CD14-positive monocyte (primary cell): ENCODE results near the gene CRISPLD2. TPM values are rescaled to one million over a fixed set of nuclear protein-coding genes. Genes with fewer than 3 reads are reported as not detected.

Experiments
- DNase-seq, 3 donors: peaks; one replicate each; pipeline ENCODE4 v3.0.0-alpha.2; 2011 to 2022
- H2AFZ ChIP-seq: 2 replicates; pipeline ENCODE4 v1.6.0; 2012; ENCODE audit warnings: mild to moderate bottlenecking, low read depth, low read length, inconsistent platforms; ENCODE audit not compliant: insufficient read depth, poor library complexity, severe bottlenecking
- H3K27ac ChIP-seq, 2 donors: 1 replicate in 1 of 2; 2 replicates in 1 of 2; pipeline ENCODE4 v1.5.1; 2012 to 2013; ENCODE audit warnings: low read length in 2 of 2, control low read depth in 1 of 2, inconsistent platforms in 1 of 2, low read depth in 1 of 2, mild to moderate bottlenecking in 1 of 2
- H3K27me3 ChIP-seq, 2 donors: one replicate each; pipeline versions ENCODE4 v1.6.0 to v1.6.1; 2011 to 2013; ENCODE audit warnings: low read length in 2 of 2; ENCODE audit not compliant: control insufficient read depth in 2 of 2, insufficient read depth in 2 of 2
- H3K36me3 ChIP-seq, 2 donors: replicated peaks in 1 of 2; 1 replicate in 1 of 2; 2 replicates in 1 of 2; pipeline versions ENCODE4 v1.5.1 to v1.6.1; 2012 to 2013; ENCODE audit warnings: low read length in 2 of 2, control low read depth in 1 of 2, inconsistent platforms in 1 of 2, mild to moderate bottlenecking in 1 of 2; ENCODE audit not compliant: insufficient read depth in 2 of 2, control insufficient read depth in 1 of 2
- H3K4me1 ChIP-seq, 2 donors: 1 replicate in 1 of 2; 2 replicates in 1 of 2; pipeline versions ENCODE4 v1.5.1 to v1.6.1; 2012 to 2013; ENCODE audit warnings: low read length in 2 of 2, control low read depth in 1 of 2, inconsistent platforms in 1 of 2, mild to moderate bottlenecking in 1 of 2, moderate library complexity in 1 of 2; ENCODE audit not compliant: insufficient read depth in 2 of 2, control insufficient read depth in 1 of 2
- H3K4me2 ChIP-seq: replicated peaks from 2 replicates; pipeline ENCODE3; 2012; ENCODE audit warnings: low read length, moderate library complexity, mild to moderate bottlenecking; ENCODE audit not compliant: poor library complexity, severe bottlenecking; ENCODE audit errors: extremely low read depth
- H3K4me3 ChIP-seq, 3 experiments: fragments of 200-600 bp in 1 of 3; sonication (generic) in 1 of 3; replicated peaks in 1 of 3; 1 replicate in 2 of 3; 2 replicates in 1 of 3; pipeline ENCODE4 v1.5.1; 2011 to 2013; ENCODE audit warnings: low read length in 3 of 3, mild to moderate bottlenecking in 3 of 3, control low read depth in 2 of 3, low read depth in 2 of 3, inconsistent platforms in 1 of 3, moderate library complexity in 1 of 3
- H3K79me2 ChIP-seq: 2 replicates; pipeline ENCODE4 v1.6.0; 2012; ENCODE audit warnings: mild to moderate bottlenecking, control low read depth, inconsistent platforms, low read length, moderate library complexity; ENCODE audit not compliant: insufficient read depth
- H3K9ac ChIP-seq: 2 replicates; pipeline ENCODE4 v1.6.0; 2017; ENCODE audit warnings: low read length, mild to moderate bottlenecking; ENCODE audit not compliant: insufficient read depth, poor library complexity, severe bottlenecking
- H3K9me3 ChIP-seq, 2 donors: replicated peaks in 1 of 2; 1 replicate in 1 of 2; 2 replicates in 1 of 2; pipeline versions ENCODE4 v1.5.1 to v1.6.1; 2012 to 2013; ENCODE audit warnings: low read length in 2 of 2, control low read depth in 1 of 2; ENCODE audit not compliant: control insufficient read depth in 1 of 2, insufficient read depth in 1 of 2
- H4K20me1 ChIP-seq: 2 replicates; pipeline ENCODE4 v1.6.0; 2012; ENCODE audit warnings: mild to moderate bottlenecking, low read length, control low read depth, moderate library complexity; ENCODE audit not compliant: insufficient read depth
- H3K27ac Mint-ChIP-seq, 7 donors: one replicate each; pipeline ENCODE4 v1.8.0; 2020; ENCODE audit warnings: mild to moderate bottlenecking in 7 of 7, mixed read lengths in 7 of 7, moderate library complexity in 6 of 7, inconsistent platforms in 2 of 7
- H3K27me3 Mint-ChIP-seq, 3 donors: one replicate each; pipeline ENCODE4 v1.8.0; 2021 to 2022; ENCODE audit warnings: low read depth in 3 of 3, mild to moderate bottlenecking in 3 of 3, mixed read lengths in 3 of 3, moderate library complexity in 3 of 3, inconsistent platforms in 1 of 3
- H3K36me3 Mint-ChIP-seq, 2 donors: one replicate each; pipeline ENCODE4 v1.8.0; 2020; ENCODE audit warnings: mixed read lengths in 2 of 2, inconsistent platforms in 1 of 2, mild to moderate bottlenecking in 1 of 2
- H3K4me1 Mint-ChIP-seq: one replicate; pipeline ENCODE4 v1.8.0; 2020; ENCODE audit warnings: mild to moderate bottlenecking, mixed read lengths
- H3K4me3 Mint-ChIP-seq, 2 donors: one replicate each; pipeline ENCODE4 v1.8.0; 2020; ENCODE audit warnings: mild to moderate bottlenecking in 2 of 2, mixed read lengths in 2 of 2, moderate library complexity in 1 of 2
- H3K9me3 Mint-ChIP-seq, 7 donors: one replicate each; pipeline ENCODE4 v1.8.0; 2020 to 2022; ENCODE audit warnings: mixed read lengths in 7 of 7, mild to moderate bottlenecking in 6 of 7, moderate library complexity in 6 of 7, inconsistent platforms in 2 of 7
- whole genome bisulfite sequencing: methylation state at CpG from one replicate; pipeline ENCODE4 v1.1.5; 2013; ENCODE audit warnings: missing lambda C conversion rate; ENCODE audit not compliant: insufficient coverage; 5-methylcytosine and 5-hydroxymethylcytosine counted together
- intact Hi-C, 2 donors: fragments of 100-400 bp; cut with micrococcal nuclease; formaldehyde crosslinking; loops; one replicate each; pipeline versions ENCODE4 v1.15.0 to v1.15.1; 2023
- polyA plus RNA-seq, 3 donors: library from polyadenylated mRNA; depleted of rRNA in 1 of 3; unstranded in 2 of 3; stranded (reverse) in 1 of 3; fragments of 300-500 nt in 2 of 3; fragments of >200 nt in 1 of 3; fragmentation: Illumina TruSeq in 2 of 3; gene quantifications; 1 replicate in 2 of 3; 2 replicates in 1 of 3; pipeline ENCODE4 v1.2.3, GENCODE V29; 2012 to 2021
- TF ChIP-seq, protein P1 (sequence below): fragments of 200-600 bp; IDR thresholded peaks from one replicate; pipeline ENCODE4 v1.8.0; 2022; ENCODE audit warnings: antibody characterized with exemption, mild to moderate bottlenecking

CRISPLD2 gene
- polyA plus RNA-seq, 3 donors: 40.7 to 90.4 (median 69.0) TPM

- intact Hi-C loops: no loop called here
- Histone ChIP-seq H3K4me3 (no peak overlapping the region), H3K4me1 (peaks cover 49 to 52% of the 10 kb centered on the region in 2 donors), H3K36me3 (peaks cover 30 to 53% of the 10 kb centered on the region in 2 donors), H2AFZ (no peak overlapping the region), H3K9ac (no peak overlapping the region), H4K20me1 (peaks cover 65% of the 10 kb centered on the region), H3K9me3 (no peaks in the 10 kb centered on the region), H3K27ac (peak overlapping the region in 1 of 2 donors; percentile 65), H3K79me2 (peaks cover 30% of the 10 kb centered on the region), H3K27me3 (no peaks in the 10 kb centered on the region), H3K4me2 (no peak overlapping the region)
- no peak for DNase-seq
- H3K27ac Mint-ChIP-seq: peak overlapping the region in 4 of 7 donors; percentile 31 to 91 (median 72)
- peaks cover 2 to 6% (median 4%) of the 10 kb centered on the region in 3 donors for H3K27me3 Mint-ChIP-seq
- H3K9me3 Mint-ChIP-seq: peaks cover 0 to 2% (median 0%) of the 10 kb centered on the region in 7 donors
- TF ChIP-seq, protein P1, sequence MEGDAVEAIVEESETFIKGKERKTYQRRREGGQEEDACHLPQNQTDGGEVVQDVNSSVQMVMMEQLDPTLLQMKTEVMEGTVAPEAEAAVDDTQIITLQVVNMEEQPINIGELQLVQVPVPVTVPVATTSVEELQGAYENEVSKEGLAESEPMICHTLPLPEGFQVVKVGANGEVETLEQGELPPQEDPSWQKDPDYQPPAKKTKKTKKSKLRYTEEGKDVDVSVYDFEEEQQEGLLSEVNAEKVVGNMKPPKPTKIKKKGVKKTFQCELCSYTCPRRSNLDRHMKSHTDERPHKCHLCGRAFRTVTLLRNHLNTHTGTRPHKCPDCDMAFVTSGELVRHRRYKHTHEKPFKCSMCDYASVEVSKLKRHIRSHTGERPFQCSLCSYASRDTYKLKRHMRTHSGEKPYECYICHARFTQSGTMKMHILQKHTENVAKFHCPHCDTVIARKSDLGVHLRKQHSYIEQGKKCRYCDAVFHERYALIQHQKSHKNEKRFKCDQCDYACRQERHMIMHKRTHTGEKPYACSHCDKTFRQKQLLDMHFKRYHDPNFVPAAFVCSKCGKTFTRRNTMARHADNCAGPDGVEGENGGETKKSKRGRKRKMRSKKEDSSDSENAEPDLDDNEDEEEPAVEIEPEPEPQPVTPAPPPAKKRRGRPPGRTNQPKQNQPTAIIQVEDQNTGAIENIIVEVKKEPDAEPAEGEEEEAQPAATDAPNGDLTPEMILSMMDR: no peak
- peaks cover 58% of the 10 kb centered on the region for H3K4me1 Mint-ChIP-seq
- H3K36me3 Mint-ChIP-seq: peaks cover 41 to 80% of the 10 kb centered on the region in 2 donors
- peak overlapping the region in 1 of 2 donors; percentile 26 for H3K4me3 Mint-ChIP-seq
- WGBS: 80% methylated on average over 2 of the region's 5 CpGs
These were observed 8.5 kb downstream of the CRISPLD2 start for GRCh38 chr16:84828322-84828721.

GRCh38 chr16:84829168-84829965 lies 9.6 kb downstream of the CRISPLD2 start:
- intact Hi-C loops: no loop called here

More at GRCh38 chr16:84829168-84829965, 9.6 kb downstream of the CRISPLD2 start:
- Histone ChIP-seq H3K79me2 (peaks cover 20% of the 10 kb centered on the region), H3K27ac (no peak overlapping the region), H3K36me3 (peaks cover 30 to 64% of the 10 kb centered on the region in 2 donors), H3K27me3 (no peaks in the 10 kb centered on the region), H3K4me3 (no peak overlapping the region), H4K20me1 (peaks cover 65% of the 10 kb centered on the region), H3K4me2 (no peak overlapping the region), H3K4me1 (peaks cover 38 to 41% of the 10 kb centered on the region in 2 donors), H3K9me3 (no peaks in the 10 kb centered on the region), H2AFZ (no peak overlapping the region), H3K9ac (no peak overlapping the region)
- 91% methylated on average over 11 of the region's 15 CpGs for WGBS
- H3K27ac Mint-ChIP-seq: peak overlapping the region in 1 of 7 donors; percentile 30
- DNase-seq: no peak
- peaks cover 51 to 86% of the 10 kb centered on the region in 2 donors for H3K36me3 Mint-ChIP-seq
- TF ChIP-seq, protein P1: no peak
- H3K9me3 Mint-ChIP-seq: peaks cover 0 to 2% (median 0%) of the 10 kb centered on the region in 7 donors
- peaks cover 2 to 8% (median 5%) of the 10 kb centered on the region in 3 donors for H3K27me3 Mint-ChIP-seq
- no peak overlapping the region for H3K4me3 Mint-ChIP-seq
- peaks cover 48% of the 10 kb centered on the region for H3K4me1 Mint-ChIP-seq
